G401.6 (cell line): Measurements from ENCODE around the gene GALNT11.

ENCODE experiments used
- FAIRE-seq: peaks from 2 replicates; lab custom pipeline; 2012; peaks lifted over from hg19 to GRCh38; lab: Jason Lieb, UNC

The GALNT11 gene

GRCh38 chr7:152120210-152120609, 94.7 kb downstream of the GALNT11 start:
- no peak for FAIRE-seq

GRCh38 chr7:152120776-152121175, 95.3 kb downstream of the GALNT11 start:
- FAIRE-seq = no peak

DNA sequence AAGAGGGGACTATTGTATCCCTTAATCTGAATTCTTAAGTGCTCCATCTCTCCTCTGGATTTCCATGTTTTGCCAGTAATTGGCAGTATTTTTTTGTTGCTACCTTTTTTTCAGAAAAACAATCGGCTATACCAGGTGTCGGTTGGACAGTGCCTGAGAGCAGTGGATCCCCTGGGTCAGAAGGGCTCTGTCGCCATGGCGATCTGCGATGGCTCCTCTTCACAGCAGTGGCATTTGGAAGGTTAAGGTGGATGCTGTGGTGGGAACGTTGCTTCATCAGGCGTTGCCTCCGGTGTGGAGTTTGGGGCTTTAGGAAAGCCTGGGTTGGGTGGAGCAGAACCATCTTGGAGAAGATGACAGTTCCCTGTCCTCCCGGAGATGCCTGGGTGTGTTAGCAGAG, 96.0 kb downstream of the GALNT11 start:
- FAIRE-seq = no peak

DNA sequence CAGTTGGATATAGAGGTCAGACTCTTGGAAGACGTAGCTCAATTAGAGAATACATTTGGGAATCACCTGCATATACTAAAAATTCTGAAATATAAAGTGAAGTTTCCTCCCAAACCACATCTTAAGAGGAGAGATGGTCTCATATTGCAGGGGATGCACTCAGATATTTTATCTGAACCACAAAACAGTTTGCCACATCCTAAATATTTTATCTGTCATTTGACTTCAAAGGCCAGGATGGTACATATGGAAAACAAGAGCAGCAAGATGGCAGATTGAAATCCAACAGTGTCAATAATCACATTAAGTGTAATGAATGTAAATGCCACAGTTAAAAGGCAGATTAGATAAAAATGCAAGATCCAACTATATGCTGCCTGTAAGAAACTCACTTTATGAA, 97.1 kb downstream of the GALNT11 start:
- FAIRE-seq = no peak

- FAIRE-seq = no peak
Observed at GRCh38 chr7:152126741-152127140, 101.3 kb downstream of the GALNT11 start.

GRCh38 chr7:152127229-152127628, 101.8 kb downstream of the GALNT11 start:
- FAIRE-seq = no peak

GRCh38 chr7:152128252-152128651, 102.8 kb downstream of the GALNT11 start:
- FAIRE-seq = no peak

GRCh38 chr7:152128741-152129461, 103.4 kb downstream of the GALNT11 start:
- FAIRE-seq = no peak

DNA sequence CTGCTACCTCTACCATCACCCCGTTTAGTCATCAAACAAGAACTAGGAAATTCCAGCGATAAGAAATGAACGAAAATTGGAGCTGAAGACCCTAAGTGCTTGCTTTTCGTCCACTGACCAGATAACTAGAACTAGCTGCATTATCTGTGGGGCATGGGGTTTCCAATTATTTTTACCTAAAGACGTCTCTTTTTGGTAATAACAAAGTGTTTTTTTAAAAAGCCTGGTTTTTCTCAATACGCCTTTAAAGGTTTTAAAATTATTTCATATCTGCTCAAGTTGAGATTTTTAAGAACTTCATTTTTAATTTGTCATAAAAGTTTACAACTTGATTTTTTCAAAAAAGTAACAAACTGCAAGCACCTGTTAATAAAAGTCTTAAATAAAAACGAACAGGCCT, 104.2 kb downstream of the GALNT11 start:
- peak; percentile 17 for FAIRE-seq

- FAIRE-seq = no peak
Observed at GRCh38 chr7:152130658-152131590, 105.5 kb downstream of the GALNT11 start.

DNA sequence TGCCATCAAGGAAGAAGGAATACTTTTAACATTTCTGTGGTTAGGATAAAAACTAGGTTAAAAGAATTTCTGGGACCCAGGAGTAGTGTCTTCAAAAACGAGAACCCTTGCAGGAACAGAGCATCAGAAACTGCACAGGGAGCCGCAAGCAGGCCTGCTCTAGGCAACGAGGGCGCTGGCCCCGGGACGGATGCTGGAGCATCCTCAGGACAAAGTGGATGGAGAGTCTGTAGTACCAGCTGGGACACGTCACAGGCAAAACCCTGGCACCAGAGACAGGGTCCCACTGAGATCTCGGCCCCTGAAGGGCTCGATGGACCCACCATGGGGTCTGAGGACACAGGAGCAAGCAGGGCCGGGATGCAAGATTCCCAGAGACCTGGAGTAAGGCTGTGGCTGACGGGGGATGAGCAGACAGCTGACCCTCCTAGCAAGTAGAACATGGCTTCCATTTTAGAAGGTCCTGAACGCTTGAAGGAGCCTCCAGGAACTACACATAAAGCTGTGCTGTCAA, 106.6 kb downstream of the GALNT11 start:
- FAIRE-seq = no peak

DNA sequence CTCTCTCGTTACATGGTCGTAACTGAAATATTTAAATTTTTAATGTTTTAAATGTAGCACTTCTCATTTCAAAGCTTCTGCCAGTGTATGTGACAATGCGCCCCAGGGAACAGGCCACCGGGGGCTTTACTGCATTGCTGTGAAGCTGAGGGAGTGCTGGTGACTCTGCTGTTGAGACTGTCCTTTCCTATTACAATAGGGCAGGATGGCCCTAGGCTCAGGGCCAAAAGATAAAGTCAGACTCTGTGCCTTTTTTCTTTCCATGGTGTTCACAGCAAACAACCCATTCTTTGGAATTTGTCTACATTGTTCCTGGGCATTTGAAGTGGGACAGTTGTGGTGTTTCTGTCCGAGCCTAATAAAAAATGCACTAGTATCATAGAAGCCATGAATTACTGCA, 107.3 kb downstream of the GALNT11 start:
- FAIRE-seq = no peak

DNA sequence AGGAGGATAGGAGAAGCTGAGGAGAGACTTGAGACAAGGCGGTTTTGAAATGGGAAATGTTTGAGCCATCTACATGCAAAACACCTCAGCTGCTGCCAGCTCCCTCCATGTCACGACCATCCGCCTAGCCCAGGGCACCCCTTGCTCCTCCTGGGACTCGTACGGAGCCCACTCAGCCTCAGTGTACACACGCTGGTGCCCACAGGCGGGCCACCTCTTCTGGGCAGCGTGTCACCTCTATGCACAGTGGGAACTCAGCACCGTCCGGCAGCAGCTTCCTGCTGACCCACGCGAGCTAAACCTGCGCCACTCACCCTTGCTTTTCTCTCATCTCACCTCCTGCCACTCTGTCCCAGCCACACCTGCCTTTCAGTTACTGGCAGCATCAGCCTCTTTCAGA, 108.3 kb downstream of the GALNT11 start:
- no peak for FAIRE-seq

DNA sequence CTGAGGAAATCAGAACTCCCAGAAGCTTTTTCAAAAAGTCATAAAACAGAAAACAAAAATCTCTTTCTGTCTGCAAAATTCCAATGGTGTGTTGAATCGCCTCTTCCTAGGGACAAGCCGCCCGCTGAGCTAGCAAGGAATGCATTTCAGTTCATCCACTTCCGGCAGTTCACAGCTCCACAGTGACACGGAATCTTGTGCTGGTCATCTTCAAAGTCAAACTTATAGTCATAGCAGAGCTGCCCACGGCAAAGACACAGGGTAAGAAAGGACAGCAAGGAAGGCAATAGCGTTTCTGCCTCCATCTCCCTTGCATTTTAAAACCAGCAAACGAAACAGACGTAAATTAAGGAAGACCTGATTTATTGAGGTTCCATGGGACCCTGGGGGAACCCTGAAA, 111.2 kb downstream of the GALNT11 start:
- no peak for FAIRE-seq

DNA sequence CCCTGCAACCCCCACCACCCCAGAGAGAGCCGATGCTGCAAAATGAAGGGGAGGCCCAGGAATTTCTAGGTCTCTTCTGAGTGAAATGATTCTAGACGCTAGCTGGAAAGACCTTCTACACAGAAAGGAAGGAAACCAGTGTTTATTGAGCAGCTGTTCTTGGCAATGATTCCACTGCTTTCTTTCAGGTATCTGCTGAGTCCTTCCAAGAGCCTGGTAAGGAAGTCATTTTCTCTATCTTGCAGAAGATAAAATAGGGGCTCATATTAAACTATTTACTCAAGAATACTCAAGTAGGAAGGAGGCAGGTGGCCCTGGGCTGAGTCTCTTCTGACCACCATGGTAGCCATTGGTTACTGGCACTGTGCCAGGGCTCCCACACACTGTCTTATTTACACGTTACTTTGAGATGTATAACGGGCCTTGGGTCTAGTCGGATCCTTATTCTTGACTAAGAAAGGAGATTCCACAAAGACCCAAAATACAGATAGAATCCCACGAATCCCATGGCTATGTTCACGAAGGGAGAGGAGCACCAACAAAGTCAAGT, 112.1 kb downstream of the GALNT11 start:
- no peak for FAIRE-seq

- FAIRE-seq = no peak
Observed at GRCh38 chr7:152140067-152140466, 114.6 kb downstream of the GALNT11 start.

- no peak for FAIRE-seq
Observed at GRCh38 chr7:152140560-152140959, 115.1 kb downstream of the GALNT11 start.

DNA sequence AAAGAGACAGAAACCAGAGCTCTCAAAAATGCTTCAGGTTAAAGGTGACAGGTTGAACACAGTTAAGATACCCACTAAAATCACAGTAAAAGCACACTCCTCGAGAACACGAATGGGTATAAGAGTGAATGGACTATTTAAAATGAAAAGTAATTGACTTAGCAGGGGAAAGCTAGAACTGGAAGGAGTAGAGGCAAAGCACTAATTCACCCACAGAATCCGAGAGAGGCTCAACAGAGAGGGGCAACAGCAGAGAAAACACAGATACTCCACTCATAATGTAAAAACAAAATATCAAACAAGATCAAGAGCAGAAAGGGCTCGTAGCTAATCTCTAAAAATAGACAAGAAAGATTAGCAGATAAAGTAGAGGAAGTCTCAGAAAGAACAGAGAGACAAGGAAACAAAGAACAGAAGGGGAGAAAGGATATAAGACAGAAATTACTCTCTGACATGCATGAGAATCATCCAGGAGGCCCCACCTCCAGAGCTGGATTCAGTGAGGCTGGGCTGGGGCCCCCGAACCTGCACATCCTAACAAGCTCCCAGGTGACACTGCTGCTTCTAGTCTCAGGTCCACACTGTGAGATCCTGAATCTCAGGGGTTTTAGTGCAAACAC, 117.6 kb downstream of the GALNT11 start:
- no peak for FAIRE-seq

DNA sequence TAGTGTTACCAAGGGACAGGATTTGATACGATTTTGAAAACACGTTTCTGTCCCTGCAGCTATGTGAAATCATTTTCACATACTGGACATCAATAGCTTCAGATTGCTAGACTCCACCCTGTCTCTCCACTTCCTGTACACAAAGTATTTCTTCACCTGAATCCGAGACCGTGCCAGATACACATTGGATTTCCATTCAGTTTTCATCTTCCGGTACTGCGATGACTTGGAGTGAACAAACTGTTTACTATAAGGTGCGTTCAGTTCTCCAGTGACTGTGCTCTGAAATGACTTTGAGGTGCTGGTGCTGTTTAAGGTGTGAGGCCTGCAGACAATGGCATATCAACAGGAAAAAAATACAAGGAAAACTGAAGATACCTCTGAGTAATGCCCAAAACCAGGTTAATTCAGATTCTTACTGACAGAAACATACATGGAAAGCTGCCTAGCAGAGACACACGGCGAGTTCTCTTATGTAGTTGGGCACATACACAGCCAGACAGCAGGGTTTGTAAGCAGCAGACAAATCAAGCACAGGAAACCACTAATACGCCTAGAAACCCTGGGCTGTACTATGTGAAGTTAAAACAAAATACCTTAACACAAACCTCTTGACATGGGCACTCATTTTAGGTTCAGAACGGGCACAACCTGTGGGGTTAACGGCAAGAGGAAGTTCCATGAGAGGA, 119.2 kb downstream of the GALNT11 start:
- no peak for FAIRE-seq

DNA sequence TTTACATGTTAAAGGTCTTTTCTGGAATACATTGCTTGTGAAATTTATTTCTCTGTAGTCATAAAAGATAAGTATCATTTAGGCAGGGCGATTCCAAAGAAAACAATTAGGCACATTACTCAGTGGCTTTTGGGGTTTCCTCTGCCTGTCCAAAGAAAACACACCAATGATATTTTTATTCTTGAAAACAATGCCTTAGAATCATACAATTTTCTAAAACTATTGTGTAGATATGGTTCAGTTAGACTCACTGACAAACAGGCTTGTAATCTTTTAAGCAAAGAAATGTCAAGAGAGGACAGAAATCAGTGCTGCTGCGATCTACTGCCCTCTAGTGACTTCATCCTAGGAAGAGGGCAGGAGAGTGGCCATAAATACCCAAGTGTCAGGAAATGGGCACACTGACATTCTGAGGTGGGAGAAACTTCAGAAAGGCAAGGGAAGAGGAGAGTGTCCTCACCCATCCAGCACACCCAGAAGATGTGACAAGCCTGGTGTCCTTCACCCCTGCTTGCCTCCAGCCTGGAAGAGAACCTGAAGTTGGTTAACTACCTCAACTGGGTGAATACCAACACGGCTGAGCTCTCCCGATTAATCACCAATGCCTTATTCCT, 120.5 kb downstream of the GALNT11 start:
- FAIRE-seq = peak; percentile 19

- no peak for FAIRE-seq
Observed at GRCh38 chr7:152148706-152149105, 123.2 kb downstream of the GALNT11 start.
